ENCODE results near the gene ATP6V0A1. TPM values are rescaled to one million over a fixed set of nuclear protein-coding genes. Genes with fewer than 3 reads are reported as not detected.

The ATP6V0A1 gene
- total RNA-seq, 1 donor from 2014 or later, result 16.9 TPM

DNA sequence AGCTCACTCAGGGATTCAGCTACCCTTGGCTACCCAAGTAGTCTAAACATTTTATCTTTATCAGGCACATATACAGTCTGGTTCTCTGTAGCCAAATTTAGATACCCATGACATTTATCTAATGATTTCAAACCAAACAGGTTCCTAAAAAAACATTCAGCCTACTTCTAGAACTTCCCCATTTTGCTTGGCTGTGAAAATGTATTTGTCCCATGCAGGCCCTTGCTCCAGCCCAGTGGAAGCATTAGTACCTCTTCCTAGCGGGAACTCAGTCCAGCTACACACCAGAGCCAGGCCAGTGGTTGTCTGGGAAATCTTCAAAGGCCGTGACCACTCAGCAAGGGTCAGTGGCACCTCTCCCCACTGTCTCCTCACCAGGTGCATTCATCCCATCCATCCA is 51.2 kb downstream of the ATP6V0A1 start:
- peaks cover 5% of the 10 kb centered on the region for H3K36me3 Mint-ChIP-seq (ENCODE audit: low read depth)
- H3K27me3 Mint-ChIP-seq, result no peaks in the 10 kb centered on the region
- no peak for DNase-seq
- H3K4me1 Mint-ChIP-seq, result peaks cover 6% of the 10 kb centered on the region
- intact Hi-C loops (cut with micrococcal nuclease), result no loop called here
- no peaks in the 10 kb centered on the region for H3K9me3 Mint-ChIP-seq
- no peak overlapping the region for H3K27ac Mint-ChIP-seq
- no peak overlapping the region for H3K4me3 Mint-ChIP-seq

DNA sequence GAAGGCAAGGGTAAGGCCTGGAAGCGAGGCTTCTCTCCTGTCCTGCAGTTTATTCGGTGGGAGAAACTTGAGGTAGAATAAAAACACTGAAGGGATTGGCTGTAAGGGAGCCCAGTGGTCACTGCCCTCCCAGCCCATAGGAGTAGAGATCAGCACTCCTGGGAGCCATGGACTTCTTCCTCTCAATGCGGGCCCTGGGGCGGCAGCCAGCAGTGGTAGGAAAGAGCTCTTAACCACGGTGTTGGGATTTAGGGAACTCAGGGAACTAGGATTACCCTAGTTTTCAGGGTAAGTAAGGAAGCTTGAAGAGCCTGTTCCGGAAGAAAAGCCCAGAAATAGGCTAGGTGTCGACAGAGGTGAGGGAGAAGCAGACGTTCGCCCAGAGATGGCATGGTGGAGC is 53.6 kb downstream of the ATP6V0A1 start:
- no peaks in the 10 kb centered on the region for H3K9me3 Mint-ChIP-seq
- H3K27ac Mint-ChIP-seq, result no peak overlapping the region
- no peak for DNase-seq
- H3K36me3 Mint-ChIP-seq (ENCODE audit: low read depth), result peaks cover 5% of the 10 kb centered on the region
- peaks cover 6% of the 10 kb centered on the region for H3K4me1 Mint-ChIP-seq
- no peaks in the 10 kb centered on the region for H3K27me3 Mint-ChIP-seq
- no peak overlapping the region for H3K4me3 Mint-ChIP-seq
- intact Hi-C loops (cut with micrococcal nuclease), result no loop called here

DNA sequence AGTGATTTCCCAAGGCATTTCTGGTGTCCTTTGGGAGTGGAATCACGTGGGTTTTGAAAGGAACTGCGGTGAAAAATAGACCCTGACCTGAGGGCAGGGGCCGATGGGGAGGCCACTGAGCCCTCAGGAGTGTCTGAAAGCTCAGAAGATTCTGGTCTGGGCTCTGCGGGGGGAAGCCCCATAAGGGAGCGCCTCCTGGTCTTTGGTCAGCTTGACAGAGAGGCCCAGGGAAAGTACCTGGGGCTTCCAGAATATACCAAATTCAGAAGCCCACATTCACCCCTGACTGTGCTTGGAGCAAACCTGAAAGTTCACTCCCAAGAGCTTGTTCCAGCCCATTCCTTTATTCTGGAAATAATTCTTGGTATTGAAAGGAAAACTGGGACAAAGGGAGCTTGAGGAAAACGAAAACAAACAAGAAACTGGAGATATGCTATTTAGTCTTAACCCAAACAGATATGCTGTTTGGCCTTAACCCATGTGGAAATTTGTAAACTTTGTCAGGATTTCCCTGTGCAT is 54.1 kb downstream of the ATP6V0A1 start:
- Mint-ChIP-seq H3K4me1 (peaks cover 10% of the 10 kb centered on the region), H3K27me3 (no peaks in the 10 kb centered on the region), H3K36me3 (ENCODE audit: low read depth) (peaks cover 5% of the 10 kb centered on the region), H3K4me3 (no peak overlapping the region), H3K9me3 (no peaks in the 10 kb centered on the region), H3K27ac (no peak overlapping the region)
- no peak for DNase-seq
- intact Hi-C loops (cut with micrococcal nuclease), result no loop called here

DNA sequence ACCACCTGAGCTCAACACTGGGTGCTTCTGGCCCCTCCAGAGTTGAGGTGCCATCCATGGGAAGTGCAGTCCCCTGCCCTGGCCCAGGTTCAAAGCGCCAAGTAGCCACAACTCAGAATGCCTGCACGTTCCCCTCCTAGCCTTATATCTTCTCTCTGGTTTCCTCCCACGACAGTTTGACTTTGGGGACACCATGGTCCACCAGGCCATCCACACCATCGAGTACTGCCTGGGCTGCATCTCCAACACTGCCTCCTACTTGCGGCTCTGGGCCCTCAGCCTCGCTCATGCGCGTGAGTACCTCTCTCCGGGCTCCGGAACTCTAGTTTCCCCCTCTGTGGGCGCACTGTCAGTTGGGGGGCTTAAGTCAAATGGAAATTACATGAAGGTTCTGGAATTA is 55.0 kb downstream of the ATP6V0A1 start:
- Mint-ChIP-seq H3K36me3 (ENCODE audit: low read depth) (peaks cover 3% of the 10 kb centered on the region), H3K27ac (no peak overlapping the region), H3K4me1 (peaks cover 9% of the 10 kb centered on the region), H3K4me3 (no peak overlapping the region), H3K9me3 (no peaks in the 10 kb centered on the region), H3K27me3 (no peaks in the 10 kb centered on the region)
- no peak for DNase-seq
- intact Hi-C loops (cut with micrococcal nuclease), result no loop called here

DNA sequence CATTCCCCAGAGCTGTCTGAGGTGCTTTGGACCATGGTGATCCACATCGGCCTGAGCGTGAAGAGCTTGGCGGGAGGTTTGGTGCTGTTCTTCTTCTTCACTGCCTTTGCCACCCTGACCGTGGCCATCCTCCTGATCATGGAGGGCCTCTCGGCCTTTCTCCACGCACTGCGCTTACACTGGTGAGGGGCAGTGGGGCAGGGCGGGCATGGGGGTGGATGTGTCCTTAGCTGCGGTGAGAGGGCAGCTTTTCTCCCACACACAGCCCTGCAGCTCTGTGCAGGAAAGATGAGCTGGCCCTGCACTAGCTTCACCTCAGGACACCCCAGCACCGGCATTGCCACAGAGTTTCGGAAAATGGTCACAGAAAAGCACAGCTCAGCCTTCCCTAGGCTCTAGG is 55.6 kb downstream of the ATP6V0A1 start:
- Mint-ChIP-seq H3K4me3 (no peak overlapping the region), H3K27me3 (no peaks in the 10 kb centered on the region), H3K27ac (no peak overlapping the region), H3K36me3 (ENCODE audit: low read depth) (no peaks in the 10 kb centered on the region), H3K4me1 (peaks cover 5% of the 10 kb centered on the region), H3K9me3 (no peaks in the 10 kb centered on the region)
- DNase-seq, result no peak
- intact Hi-C loops (cut with micrococcal nuclease), result no loop called here

DNA sequence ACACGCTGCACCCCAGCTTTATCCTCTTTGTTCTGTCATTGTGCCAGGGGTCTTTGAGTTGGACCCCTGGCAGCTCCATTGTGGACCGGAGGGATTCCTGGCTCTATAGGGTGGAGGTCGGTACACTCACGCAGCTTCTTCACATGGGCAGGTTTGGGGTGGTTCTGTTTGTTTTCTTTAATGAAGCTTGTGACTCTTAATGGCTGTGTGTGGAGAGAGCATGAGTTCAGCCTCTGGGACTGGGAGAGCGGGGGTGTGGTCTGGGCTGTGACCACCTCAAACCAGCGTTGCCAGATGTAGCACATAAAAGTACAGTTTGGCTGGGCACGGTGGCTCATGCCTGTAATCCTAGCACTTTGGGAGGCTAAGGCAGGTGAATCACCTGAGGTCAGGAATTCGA is 56.2 kb downstream of the ATP6V0A1 start:
- no peaks in the 10 kb centered on the region for H3K36me3 Mint-ChIP-seq (ENCODE audit: low read depth)
- H3K27me3 Mint-ChIP-seq, result no peaks in the 10 kb centered on the region
- H3K27ac Mint-ChIP-seq, result no peak overlapping the region
- H3K9me3 Mint-ChIP-seq, result no peaks in the 10 kb centered on the region
- H3K4me3 Mint-ChIP-seq, result no peak overlapping the region
- intact Hi-C loops (cut with micrococcal nuclease), result no loop called here
- no peak for DNase-seq
- peaks cover 5% of the 10 kb centered on the region for H3K4me1 Mint-ChIP-seq

DNA sequence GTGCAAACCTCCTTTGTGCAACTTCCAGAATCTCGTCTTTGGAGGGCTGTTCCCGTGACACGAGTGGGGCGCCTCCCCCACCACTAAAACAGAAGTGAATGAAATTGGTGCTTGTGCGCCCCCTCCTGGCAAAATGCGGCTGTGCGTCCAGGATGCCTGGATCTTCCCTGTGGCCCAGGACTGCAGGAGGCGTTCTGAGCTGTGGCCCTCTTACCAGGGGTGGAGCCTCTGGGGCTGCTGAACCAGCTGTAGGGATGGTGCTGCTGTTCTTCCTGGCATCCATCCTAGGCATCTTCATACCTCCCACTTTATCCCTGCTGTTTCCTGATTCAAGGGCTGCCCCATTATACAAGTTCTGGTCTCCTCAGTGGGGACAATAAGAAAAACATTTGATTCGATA is 58.8 kb downstream of the ATP6V0A1 start:
- peaks cover 5% of the 10 kb centered on the region for H3K4me1 Mint-ChIP-seq
- DNase-seq, result peak; percentile 95
- H3K9me3 Mint-ChIP-seq, result no peaks in the 10 kb centered on the region
- H3K36me3 Mint-ChIP-seq (ENCODE audit: low read depth), result no peaks in the 10 kb centered on the region
- intact Hi-C loops (cut with micrococcal nuclease), result loop anchor here (1.0 kb wide), 2 partner anchors 78 to 89 kb away; no protein-coding TSS in a partner anchor
- no peak overlapping the region for H3K4me3 Mint-ChIP-seq
- H3K27me3 Mint-ChIP-seq, result no peaks in the 10 kb centered on the region
- H3K27ac Mint-ChIP-seq, result no peak overlapping the region

DNA sequence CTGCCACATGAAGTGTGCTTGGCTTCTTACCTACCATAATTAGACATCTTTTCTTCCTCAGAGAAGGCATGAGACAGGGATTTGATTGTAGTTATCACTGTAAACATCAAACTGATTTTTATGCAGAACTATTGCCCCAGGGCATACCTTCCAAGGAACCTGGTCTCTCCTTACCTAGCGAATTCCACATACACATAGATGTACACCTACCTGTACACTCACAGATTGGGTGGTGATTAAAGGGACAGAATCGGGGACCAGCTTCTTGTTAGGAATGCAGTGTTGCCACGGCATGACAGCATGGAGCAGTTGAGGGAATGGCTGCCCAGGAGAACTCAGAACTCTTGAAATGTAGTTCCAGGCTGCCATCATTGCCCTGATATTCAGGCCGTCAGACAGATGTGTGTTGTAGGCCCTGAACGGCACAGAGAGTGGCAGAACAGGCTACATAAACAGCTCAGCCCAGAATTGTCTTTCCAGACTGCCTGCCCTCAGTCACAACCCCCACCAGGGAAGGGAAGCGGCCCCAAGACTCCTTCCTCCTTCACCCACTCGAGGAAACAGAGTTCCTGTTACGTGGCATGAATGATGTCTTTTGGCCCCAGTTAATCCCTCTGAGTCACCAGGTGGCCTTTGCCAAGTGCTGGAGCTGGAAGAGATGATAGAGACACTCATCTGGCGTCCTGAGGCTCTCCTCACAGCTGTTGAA is 59.5 kb downstream of the ATP6V0A1 start:
- no peak for DNase-seq
- intact Hi-C loops (cut with micrococcal nuclease), result no loop called here
- no peak overlapping the region for H3K27ac Mint-ChIP-seq
- H3K27me3 Mint-ChIP-seq, result no peaks in the 10 kb centered on the region
- no peak overlapping the region for H3K4me3 Mint-ChIP-seq
- H3K4me1 Mint-ChIP-seq, result peaks cover 5% of the 10 kb centered on the region
- H3K9me3 Mint-ChIP-seq, result no peaks in the 10 kb centered on the region
- no peaks in the 10 kb centered on the region for H3K36me3 Mint-ChIP-seq (ENCODE audit: low read depth)

DNA sequence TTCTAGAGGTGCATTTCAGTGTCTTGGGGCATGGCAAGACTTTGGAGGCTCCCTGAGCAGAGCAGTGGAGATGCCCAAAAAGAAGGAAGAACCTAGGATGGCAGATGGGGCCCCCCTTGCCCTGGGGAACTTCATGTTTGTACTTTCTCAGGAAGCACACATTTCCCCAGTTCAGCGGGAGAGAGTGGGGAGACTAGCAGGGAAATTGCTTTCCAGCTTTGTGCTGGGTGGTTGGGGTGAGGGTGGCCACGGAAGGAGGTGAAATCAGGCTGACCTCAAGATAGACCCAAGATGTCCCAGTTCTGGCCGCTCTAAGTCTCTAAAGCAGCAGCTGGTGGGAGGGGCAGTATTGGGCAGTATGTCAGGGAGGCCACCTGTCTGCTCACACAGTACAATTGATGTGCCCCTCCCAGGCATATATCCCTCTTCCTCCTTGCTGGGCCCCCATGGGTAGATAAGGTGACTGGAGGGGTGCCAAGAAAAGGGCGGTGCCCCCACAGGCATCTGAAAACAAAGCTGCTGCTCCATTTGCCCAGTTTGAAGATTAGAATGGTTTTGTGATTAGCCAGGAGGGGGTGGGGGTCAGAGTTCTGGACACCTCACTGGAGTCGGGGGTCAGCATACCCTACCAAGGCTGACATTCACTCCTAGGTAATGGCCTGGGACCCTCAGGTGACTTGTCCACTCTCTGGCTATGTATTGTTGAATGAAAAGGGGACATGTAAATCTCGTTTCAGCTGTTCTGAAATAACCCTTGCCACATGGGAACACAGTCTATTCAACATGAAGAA is 60.3 kb downstream of the ATP6V0A1 start:
- DNase-seq, result no peak
- Mint-ChIP-seq H3K36me3 (ENCODE audit: low read depth) (no peaks in the 10 kb centered on the region), H3K9me3 (no peaks in the 10 kb centered on the region), H3K4me1 (peaks cover 5% of the 10 kb centered on the region), H3K27me3 (no peaks in the 10 kb centered on the region), H3K4me3 (no peak overlapping the region), H3K27ac (no peak overlapping the region)
- intact Hi-C loops (cut with micrococcal nuclease), result no loop called here

DNA sequence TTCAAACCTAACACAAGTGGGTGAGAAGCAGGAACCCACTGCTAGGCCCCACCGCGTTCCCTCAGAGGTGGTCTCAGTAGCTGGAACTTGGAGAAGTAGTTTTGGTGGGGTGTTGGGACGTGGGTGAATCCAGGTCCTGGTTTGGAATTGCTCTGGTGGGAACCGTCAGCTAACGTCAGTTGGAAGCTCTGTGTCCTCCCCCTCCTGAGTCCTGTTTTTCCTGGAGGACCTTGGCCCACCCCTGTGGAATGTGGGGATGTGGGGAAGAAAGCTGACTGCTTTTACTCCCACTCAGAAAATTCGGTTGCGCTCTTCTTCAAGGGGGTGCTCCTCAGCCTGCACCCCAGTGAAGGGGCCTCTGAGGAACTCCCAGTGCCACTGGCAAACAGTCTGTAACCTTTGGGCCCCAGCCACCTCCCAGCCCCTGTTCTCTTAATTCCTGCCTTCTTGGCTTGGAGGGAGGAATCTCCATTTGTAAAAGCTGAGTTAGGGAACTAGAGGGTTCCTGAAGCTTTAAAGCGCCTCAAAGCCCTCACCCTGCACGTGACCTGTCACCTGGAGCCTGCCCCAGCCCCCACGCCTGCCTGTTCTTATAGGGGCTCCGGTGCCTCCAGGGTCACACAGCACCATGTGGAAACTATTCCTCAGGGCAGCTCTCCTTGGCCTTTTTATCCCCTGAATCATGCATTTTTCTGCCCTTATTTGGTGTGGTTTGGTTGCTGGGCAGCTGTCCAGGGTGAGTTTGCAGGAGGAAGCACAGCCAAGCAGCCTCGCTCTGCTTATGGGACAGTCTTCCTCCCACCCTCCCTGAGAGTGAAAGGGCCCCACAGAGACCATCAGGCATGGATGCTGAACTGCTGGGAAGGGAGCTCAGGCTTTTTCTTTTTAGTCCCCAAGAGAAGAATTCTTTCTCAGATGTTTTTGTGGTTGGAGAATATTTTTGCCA is 61.1 kb downstream of the ATP6V0A1 start:
- Mint-ChIP-seq H3K27ac (no peak overlapping the region), H3K36me3 (ENCODE audit: low read depth) (no peaks in the 10 kb centered on the region), H3K4me1 (peaks cover 5% of the 10 kb centered on the region), H3K27me3 (no peaks in the 10 kb centered on the region), H3K9me3 (no peaks in the 10 kb centered on the region), H3K4me3 (no peak overlapping the region)
- DNase-seq, result no peak
- intact Hi-C loops (cut with micrococcal nuclease), result no loop called here

DNA sequence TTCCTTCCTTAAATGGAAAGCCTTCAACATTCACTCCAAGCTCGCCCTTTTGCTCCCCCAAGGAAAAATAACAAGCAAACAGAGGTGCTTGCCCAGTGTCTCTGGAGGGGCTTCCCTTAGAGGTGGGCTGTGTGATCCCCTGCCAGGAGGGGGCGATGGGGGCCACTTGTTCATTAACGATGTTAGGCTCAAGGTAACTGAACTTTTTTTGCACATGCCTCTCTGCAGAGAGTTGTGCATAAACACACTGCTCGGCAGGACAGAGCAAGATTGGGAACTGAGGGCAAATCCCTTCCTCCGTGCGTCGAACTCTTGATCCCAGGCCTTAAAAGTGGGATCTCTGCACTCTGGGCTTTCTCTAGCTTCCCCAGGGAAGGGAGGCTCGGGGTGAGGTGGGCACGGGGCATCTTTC is 61.9 kb downstream of the ATP6V0A1 start:
- peaks cover 3% of the 10 kb centered on the region for H3K27me3 Mint-ChIP-seq
- peak; percentile 69 for DNase-seq
- no peaks in the 10 kb centered on the region for H3K9me3 Mint-ChIP-seq
- intact Hi-C loops (cut with micrococcal nuclease), result no loop called here
- H3K27ac Mint-ChIP-seq, result no peak overlapping the region
- H3K4me1 Mint-ChIP-seq, result peaks cover 5% of the 10 kb centered on the region
- H3K36me3 Mint-ChIP-seq (ENCODE audit: low read depth), result no peaks in the 10 kb centered on the region
- H3K4me3 Mint-ChIP-seq, result no peak overlapping the region

DNA sequence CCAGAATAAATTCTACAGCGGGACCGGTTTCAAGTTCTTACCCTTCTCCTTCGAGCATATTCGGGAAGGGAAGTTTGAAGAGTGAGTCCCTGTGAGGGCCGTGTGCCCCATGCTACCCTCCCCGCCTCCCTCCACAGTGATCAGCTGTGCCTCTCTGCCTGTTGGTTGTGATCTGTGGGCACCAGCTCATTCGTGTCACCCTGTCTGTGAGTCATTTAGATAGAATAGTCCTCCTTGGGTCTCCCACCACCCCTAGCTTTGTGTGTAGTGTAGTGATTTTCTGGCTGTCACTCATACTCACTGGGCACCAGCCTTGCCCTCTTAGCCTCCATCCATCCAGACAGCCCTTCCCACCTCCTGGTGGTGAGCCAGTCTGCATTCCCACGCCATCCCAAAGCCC is 62.4 kb downstream of the ATP6V0A1 start:
- DNase-seq, result no peak
- no peaks in the 10 kb centered on the region for H3K9me3 Mint-ChIP-seq
- H3K36me3 Mint-ChIP-seq (ENCODE audit: low read depth), result no peaks in the 10 kb centered on the region
- H3K27me3 Mint-ChIP-seq, result peaks cover 3% of the 10 kb centered on the region
- peaks cover 5% of the 10 kb centered on the region for H3K4me1 Mint-ChIP-seq
- H3K4me3 Mint-ChIP-seq, result no peak overlapping the region
- no peak overlapping the region for H3K27ac Mint-ChIP-seq
- intact Hi-C loops (cut with micrococcal nuclease), result no loop called here

DNA sequence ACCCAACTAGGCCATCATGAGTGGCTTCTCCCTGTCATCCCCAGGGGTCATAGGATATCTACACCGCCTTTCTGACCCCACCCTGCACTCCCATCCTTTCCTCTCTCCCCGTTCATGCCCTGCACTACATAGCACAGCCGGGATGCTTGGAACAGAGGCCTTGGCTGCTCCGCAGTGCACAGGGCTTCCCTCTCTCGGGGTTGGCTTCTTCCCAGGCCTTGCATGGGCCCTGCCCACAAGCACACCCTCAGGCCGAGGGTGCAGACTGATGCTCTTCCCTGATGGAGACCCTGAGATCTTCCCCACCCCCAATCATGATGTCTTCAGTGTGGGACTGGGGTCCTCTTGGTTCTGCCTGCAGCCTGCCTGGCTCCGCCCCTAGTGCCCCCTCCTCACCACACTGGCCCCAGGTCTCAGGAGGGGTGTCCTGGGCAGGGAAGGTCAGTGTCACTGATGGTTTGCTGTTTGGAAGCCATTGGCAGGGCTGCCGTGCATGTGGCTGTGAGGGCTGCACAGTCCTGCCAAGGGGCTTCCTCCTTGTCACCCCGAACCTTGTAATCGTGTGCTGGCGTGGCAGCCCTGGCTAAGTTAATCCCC is 63.1 kb downstream of the ATP6V0A1 start:
- H3K4me3 Mint-ChIP-seq, result no peak overlapping the region
- no peak overlapping the region for H3K27ac Mint-ChIP-seq
- intact Hi-C loops (cut with micrococcal nuclease), result no loop called here
- no peaks in the 10 kb centered on the region for H3K9me3 Mint-ChIP-seq
- H3K36me3 Mint-ChIP-seq (ENCODE audit: low read depth), result no peaks in the 10 kb centered on the region
- peaks cover 3% of the 10 kb centered on the region for H3K27me3 Mint-ChIP-seq
- no peak for DNase-seq
- H3K4me1 Mint-ChIP-seq, result peaks cover 5% of the 10 kb centered on the region
